ENCODE data around the gene TTC7B.

Gene TTC7B

DNA sequence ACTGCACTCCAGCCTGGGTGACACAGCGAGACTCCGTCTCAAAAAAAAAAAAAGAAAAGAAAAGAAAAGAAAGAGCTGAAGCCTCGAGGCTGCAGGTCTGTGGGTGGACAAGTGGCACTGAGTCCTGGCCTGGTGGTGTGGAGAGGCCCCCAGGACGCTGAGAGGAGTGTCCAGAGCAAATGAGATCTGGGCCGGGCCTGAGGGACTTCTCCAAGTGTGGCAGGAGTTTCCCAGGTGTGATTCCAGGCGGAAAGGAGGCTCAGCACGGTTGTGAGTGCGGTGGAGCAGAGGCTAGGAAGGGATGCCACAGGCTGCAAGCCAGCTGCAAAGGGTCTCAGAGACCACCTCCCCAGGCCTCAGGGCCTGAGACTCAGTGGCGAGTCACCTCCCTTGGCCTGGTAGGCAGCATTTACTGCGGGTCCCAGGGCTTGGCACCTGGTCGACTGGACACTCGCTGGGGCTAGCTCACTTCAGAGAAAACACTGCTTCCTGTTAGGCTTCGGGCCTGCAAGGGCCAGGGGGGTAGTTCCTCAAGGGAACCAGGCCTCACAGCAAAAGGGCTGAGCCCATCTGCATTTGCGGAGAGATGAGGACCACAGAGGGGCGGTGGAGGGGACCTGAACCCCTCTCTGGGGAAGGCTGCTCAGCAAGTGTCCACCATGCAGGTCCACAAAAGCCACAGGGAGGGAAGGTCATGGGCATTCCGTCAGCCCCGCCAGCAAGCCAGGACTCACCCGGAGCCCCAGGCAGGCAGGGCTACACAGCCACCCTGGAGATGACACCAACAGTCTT is 11.7 kb downstream of the TTC7B start:
- peak in 1 of 4 experiments; percentile 35 for DNase-seq

DNA sequence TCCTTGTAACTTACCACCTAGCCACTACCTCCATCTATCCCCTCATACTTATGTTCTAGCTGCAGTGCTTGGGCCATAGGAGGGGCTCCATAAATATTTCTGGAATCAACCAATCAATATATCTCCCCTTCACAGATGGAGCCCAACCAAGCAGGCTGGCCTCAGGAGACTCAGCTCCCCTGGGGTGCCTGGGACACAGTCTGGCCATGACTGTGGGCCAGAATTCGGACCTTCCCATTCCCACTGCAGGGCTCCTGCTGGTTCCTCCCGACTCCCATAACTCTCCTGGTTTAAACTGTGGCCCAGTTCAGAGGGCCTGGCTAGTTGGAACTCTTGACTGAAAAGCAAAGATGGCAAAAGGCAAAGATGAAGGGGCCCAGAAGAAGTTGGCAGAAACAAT is 13.0 kb downstream of the TTC7B start:
- no peak for DNase-seq

DNA sequence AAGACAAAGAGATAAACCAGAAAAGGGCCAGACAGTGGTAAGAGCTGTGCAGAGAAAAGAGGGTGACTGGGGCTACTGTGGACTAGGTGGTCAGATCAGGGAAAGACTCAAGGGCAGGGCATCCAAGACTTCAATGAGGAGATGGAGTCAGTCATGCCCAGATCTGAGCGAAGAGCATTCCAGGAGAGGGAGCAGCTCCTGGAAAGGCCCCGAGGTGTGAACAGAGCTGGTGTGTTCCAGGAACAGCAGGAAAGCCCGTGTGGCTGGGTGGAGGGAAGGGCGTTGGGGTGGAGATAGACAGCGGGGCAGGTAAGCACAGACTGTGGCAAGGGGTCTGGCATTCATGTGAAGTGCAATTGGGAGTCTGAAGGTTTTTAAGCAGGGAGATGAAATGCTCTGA is 16.8 kb downstream of the TTC7B start:
- no peak for DNase-seq

DNA sequence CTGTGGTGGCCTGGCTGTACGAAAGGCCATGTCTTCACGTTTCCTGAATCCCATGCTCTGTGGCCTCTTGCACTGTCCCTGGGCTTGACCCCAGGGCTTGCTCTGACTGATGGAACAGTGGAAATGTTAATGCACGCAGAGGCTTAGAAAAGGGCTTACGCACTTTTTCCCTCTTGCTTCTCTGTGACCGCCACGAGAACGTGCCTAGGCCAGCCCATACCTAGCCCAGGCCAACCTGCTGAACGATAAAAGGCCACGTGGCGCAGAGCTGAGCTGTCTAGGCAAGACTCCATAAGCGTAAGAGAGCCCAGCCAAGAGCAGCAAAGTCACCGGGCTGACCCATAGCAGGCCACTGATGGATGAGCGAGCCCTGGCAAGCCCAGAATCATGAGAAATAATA is 18.3 kb downstream of the TTC7B start:
- no peak for DNase-seq

DNA sequence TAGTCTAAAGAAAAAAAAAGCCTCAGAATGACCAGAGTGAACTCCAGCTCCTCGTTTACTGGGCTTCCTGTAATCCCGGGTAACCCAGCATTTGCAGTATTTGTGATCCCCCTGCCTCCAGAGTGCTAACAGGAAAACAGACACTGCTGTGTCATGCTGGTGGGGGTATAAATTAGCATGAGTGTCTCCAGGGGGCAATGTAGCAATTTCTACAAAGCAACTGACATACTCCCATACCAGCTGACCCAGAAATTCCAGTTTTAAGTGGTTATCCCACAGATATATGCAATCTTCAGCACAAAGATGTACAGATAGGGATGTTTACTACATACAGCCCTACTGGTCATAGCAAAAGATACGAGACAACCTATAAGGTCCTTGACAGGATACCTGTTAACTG is 18.8 kb downstream of the TTC7B start:
- DNase-seq, result peak in 3 of 4 experiments; percentile 21 to 42 (median 31)

DNA sequence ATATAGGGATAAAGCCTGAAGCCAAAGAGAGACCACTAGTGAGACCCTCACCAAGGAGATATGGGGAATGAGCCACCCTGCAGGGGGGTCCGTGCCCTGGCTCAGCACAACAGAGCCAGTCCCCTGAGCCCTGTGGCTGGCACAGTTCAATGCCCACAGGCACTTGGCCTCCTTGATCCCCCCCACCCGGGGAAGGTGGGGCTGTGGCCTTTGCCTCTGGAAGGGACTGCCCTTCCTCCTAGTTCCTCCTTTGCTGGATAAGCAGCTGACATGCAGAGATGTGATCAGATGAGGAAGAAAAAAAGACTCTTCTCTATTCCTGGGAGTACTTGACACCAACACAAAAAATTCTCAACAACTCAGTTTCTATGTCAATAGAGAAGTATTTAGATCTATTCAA is 19.9 kb downstream of the TTC7B start:
- peak; percentile 74 to 91 (median 90) for DNase-seq

DNA sequence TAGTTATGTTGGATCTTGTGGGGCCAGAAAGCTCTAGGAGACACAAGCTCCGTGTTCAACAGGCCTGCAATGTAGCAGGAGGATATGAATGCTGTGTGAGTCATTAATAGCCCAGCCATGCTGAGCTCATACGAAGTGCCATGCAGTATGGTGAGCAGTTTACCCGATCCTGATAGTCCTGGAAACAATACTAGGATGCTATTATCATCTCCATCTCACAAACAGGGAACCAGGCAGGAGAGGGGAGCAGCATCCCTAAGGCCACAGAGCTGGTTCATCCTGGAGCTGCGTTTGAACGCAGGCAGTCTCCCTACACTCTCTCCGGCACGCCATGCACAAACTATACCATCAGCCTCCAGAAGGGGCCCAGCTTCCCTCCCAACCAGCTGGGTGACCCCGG is 20.5 kb downstream of the TTC7B start:
- peak; percentile 57 to 74 (median 68) for DNase-seq

DNA sequence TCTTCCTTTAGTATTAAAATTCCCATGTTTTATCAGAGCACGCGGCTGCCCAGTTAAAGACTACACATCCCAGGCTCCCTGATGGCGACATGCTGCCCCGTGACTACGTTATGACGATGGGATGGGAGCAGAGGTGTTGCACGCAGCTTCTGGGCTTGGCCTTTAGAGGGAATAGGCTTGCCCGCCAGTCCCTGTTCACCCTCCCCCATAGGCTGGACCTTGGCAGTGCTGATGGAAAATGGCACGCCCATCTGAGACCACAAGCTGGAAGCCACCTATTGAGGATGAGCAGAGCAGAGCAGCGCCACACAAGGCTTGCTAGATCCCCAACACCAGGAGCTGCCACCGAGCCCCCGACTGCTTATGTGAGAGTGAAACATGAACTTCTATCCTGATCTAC is 24.7 kb downstream of the TTC7B start:
- DNase-seq, result no peak

DNA sequence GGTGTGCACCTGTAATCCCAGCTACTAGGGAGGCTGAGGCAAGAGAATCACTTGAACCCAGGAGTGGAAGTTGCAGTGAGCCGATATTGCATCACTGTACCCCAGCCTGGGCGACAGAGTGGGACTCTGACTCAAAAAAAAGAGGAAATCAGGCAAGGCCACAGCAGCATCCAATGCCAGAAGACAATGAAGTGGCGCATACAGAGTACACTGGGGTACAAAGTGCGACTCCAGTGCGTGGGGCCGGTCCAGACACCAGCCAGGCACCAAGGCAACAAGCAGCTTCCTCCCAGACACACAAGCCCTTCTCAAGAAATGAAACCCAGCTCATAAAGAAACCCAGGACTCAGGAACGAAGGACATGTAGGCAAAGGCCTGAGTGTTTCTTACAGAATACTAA is 28.2 kb downstream of the TTC7B start:
- peak; percentile 80 to 91 (median 89) for DNase-seq

DNA sequence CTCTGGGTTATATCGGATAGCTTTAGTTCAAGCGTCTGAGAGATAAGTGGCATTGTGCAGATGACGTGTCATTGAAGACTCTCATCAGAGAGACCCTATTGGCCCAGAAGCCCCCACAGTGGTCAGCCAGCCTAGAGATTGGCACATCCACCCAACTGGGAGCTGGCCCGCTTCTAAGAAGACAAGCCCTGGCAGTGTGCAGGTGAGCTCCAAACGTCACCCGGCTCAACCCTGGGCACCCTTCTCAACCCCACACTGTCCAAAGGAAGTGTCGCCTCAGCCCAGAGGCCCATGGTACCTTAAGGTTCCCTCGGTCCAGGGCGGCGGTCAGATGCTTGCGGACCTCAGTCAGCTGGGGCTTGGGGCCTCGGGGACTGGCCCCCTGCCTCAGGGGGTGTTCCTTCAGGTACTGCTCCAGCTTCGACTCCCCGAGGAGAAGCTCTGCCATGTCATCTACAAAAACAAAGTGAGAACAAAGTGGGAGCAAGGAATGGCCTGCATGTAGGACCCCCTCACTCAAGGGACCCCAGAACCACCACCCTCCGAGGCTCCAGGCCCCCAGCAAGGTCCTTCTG is 30.3 kb downstream of the TTC7B start:
- DNase-seq, result no peak

DNA sequence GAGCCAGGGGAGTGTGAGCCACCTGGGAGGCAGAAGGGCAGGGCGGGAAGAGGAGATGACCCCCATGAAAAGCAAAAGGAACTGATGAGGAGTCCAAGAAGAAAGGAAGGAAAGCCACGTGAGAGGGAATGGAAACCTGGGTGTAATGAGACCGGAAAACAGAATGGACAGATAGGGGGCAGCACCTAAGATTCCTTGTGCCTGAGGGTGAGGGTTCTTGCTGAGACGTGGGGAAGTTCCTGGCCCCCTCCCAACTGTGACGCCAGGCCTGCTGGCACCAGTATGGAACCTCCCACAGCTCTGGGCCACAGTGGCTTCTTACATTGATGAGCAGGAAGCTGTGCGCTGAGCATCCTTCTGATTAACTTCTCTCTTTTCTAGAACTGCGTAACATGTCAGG is 30.8 kb downstream of the TTC7B start:
- peak; percentile 51 to 86 (median 80) for DNase-seq

DNA sequence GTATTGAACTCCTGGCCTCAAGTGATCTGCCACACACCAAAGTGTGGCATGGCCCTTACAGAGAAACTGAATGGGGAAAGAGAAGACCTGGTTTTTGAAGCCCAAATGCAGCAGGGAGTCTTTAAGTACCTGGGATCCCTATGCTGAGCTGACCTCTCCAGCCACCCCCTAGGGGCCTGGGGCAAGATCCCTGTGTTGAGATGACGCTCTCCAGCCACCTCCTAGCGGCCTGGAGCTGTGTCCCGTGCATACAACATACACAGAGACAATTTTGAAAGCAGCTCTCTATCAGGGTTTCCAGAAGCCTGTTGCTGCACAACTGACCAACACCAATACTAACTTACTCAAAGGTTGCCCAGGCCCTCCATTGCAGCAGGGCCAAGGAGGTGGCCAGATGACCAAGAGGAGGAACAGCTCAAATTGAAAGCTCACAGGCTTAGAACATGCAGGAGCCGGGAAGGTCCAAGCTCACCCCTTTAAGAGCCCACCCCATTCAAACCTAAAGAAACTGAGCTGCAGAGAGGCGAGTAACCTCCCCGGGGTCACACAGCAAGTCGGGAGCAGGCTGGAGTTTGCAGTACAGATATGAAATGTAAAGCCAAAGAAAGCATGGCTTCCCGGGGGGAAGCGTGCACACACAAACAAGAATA is 31.5 kb downstream of the TTC7B start:
- no peak for DNase-seq

DNA sequence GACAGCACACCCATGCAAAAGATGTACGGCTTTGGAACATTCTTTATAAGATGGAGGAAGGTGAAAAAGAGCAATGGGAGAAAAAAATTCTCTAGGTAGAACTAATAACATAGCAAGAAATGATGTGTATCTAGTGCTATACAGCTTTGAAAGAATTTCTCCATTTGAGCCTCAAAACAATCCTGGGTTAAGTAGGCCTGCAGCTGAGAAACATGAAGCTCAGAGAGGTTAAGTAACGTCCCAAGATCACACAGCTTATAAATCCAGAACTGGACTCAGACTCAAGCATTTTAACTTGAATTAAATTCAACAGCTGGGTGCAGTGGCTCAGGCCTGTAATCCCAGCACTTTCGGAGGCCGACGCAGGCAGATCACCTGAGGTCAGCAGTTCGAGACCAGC is 32.9 kb downstream of the TTC7B start:
- no peak for DNase-seq

DNA sequence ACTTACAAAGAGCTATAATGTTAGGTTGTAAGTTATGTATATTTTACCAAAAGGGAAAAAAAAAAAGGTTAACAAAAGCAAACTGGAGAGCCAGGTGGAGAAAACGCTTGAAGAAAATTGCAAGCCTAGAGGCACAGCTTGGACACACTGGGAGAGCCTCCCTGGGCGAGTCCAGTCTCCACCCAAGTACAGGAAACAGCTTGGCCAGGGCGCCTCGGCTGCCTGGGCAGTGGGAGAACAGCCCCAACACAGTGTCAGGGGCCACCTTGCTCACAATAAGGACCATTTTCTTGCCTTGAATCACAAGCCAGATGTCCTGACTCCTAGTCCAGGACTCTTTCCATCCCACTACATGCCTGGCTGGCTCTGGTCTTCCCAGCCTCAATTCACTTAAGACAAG is 33.3 kb downstream of the TTC7B start:
- DNase-seq, result no peak

DNA sequence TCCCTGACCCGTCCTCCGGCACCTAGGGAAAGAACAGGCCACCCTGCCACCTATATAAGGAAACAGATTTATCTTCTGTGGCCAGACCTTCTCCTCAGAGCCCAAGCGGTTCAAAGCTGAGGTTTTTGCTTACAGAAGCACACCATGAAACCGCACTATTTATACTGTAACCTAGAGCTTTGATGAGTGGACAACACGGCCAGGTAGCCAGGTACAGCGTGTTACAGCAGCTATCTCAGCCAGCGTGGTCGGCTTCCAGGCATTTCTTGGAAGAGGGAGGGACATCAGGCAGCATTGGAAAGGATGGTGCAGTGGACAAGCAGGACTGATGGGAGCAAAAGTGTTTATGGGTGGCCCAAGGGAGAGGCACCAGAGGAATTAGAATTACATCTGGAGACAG is 34.4 kb downstream of the TTC7B start:
- no peak for DNase-seq

DNA sequence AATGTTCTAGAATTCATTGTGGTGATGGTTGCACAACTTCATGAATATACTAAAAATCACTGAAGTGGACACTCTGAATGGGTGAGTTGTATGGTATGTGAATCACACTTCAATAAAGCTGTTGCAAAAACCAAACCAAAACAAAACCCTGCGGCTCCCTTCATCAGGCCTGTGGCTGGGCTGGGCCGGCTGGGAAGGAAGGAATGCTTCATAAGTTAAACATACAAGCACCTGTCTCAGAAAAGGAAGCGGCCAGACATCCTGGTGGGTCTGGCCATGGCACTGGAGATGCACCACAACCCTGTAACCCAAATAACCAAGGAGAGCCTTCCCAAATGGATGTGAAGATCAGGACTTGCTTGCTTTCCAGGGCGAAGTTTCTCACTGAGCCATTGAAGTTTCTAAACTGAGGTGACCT is 34.9 kb downstream of the TTC7B start:
- DNase-seq, result no peak

DNA sequence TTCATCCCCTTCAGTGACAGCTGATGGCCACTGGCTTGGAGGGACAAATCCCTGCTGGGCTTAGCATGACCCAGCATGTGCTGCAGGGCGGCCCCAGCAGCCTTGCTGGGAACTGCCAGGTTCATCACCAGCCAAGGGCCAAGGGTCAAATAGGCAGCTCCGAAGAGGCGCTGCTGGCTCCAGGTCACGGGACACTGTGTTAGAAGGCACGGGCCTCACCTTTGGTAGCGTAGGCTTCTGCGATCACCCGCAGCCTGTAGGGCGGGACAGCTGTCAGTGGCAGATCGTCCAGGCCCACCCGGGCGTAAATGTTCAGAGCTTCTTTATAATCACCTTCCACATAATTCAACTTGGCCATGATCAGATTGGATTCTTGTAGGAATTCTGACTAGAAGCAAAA is 35.7 kb downstream of the TTC7B start:
- DNase-seq, result no peak

DNA sequence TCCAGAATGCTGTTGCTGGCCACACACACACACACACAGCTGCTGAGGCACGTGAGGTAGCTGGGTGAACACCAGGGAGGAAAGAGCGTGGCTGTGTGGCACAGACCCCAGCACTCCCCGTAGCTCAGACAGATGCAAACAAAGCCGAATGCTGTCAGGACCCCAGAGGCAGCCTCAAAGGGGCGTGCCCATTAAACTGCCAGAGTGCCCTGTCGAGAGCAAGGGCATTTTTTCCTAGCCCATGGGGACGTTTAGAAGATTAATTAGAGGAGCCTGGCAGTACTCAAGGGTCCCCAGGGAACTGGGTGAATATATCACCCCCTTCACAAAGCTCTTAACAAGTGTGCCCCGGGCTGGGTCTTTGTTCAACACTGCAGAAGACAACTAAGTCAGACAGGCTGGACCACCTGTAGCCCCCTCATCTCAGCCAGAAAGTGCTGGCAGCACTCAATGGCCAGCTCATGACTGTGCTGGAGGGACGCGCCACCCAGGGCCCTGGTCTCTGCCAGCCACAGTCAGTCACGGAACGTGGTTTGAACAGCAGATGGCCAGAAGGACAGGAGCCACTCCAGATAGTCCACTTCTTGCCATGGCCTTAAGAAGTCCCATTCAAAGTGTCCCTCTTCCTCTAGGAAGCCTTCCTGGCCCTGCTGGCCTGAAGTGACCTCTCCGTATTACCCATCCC is 37.5 kb downstream of the TTC7B start:
- DNase-seq, result no peak

DNA sequence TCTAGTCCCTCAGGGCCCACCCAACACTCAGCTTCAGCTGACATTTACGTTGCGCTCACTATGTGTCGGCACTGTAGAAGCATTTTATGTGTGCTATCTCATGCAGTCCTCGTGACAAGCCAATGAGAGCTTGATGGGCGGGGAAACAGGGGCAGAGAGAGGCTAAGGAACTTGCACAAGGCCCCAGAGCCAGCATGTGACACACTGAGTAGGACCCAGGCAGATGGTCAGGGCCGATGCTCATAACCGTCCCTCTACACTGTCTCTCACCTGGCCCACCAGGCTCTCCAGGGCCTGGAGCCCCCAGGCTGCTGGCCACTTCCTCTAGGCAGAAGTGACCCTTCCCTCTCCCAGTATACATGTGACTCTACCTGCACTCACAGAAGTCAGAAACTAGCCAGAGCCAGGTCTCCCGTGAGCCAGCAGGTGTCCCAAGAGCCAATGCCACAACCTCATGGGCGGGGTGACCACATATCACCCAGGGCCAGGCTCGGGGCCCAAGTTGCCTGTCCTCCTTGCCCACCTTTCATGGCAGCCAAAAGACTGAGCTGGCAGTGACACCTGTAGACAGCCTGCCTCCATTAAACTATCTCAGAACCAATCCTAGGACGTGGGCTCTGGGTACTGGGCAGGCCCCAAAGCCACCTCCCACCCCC is 38.3 kb downstream of the TTC7B start:
- peak in 1 of 4 experiments; percentile 43 for DNase-seq

DNA sequence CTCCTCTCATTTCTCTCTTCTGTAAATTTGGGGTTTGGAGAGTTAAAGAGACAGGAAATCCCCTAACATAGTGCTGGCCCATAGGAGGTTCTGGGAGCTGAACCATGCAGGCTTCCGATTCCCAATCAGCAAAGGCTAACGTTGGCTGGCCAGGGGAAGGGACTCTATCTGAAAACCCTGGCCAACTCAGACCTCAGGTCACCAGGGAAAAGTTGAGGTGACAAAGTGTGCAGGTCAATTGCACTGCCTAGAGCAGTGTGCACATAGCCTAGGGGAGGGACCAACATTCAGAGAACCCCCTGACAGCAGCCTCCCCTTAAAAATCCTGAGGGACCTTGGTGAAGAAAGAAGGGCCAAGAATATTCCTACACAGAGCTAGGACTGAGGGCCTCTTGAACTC is 38.9 kb downstream of the TTC7B start:
- DNase-seq, result no peak

DNA sequence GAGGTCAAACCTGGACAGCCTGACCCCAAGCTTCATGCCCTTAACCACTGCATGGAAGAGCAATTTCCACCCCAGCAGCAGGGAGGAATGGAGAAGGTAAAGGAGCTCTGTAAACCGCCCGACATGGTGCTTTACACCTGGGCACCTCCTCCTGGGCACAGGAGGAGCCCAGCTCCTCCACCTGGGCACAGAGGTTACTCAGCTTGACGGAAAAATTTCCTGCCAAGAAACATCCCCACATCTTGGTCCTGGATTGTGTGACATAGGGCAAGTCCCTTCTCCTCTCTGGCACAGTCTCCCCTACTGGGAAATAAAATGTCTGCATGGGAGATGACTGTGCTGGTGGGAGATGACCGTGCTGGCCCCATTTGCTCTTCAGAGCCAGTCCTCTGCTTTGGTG is 40.8 kb downstream of the TTC7B start:
- no peak for DNase-seq

DNA sequence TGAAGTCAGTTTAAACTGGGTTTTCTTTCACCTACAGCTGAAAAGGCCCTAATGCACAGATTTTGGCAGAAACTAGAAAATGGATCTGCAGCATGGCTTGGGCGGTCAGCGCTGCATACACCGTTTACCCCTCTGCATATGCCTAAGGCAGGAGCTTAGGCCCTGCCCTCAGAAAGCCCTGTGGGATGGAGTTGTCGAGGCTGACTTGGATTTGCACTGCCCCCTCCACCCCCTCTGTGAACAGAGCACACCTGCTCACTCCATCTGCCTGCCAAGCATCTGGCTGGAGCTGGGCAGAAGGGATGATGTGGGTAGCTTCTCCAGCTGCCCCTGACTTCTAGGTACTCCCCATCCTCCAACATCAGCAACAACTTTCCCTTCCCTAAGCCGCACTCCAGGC is 41.9 kb downstream of the TTC7B start:
- DNase-seq, result no peak

DNA sequence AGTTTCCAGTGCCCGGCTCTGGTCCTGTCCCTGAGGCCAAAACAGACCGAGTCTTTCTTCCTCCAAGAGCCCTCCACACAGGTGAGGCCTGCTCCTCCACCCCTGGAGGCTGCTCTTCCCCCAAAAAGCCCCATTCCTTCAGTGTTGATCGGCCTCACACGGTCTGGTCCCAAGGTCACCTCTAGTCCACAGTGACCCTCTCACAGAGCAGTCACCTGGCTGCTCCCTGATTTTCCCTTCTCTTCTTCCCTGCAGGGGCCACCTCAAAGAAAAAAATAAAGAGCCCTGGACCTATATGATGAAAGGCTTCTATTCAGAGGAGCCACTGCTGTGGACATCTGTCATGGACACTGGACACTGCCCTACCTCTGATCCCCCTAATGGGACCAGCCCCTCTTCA is 42.5 kb downstream of the TTC7B start:
- no peak for DNase-seq
